HepG2 (cell line): Measurements from ENCODE around the gene PCYT2. TPM values are rescaled to one million over a fixed set of nuclear protein-coding genes. Genes with fewer than 3 reads are reported as not detected.

Experiments used
- HMG20A ChIP-seq: IDR thresholded peaks from 2 replicates; pipeline ENCODE4 v1.6.1; 2016; ENCODE audit warnings: borderline replicate concordance
- NFYB ChIP-seq: sonication (generic); formaldehyde crosslinking; IDR thresholded peaks from 2 replicates; pipeline ENCODE4 v1.4.0; 2020; ENCODE audit warnings: missing genetic modification reagents
- SP140L ChIP-seq: sonication (generic); formaldehyde crosslinking; IDR thresholded peaks from 2 replicates; pipeline ENCODE4 v1.4.0; 2020; ENCODE audit warnings: missing genetic modification reagents, borderline replicate concordance
- ZFY ChIP-seq: sonication (generic); formaldehyde crosslinking; IDR thresholded peaks from 2 replicates; pipeline ENCODE4 v1.4.0; 2020; ENCODE audit warnings: missing genetic modification reagents
- ZNF256 ChIP-seq: sonication (generic); formaldehyde crosslinking; conservative IDR thresholded peaks from 2 replicates; pipeline ENCODE4 v1.4.0; 2020; ENCODE audit warnings: missing genetic modification reagents
- ZNF274 ChIP-seq: sonication (generic); formaldehyde crosslinking; IDR thresholded peaks from 2 replicates; pipeline ENCODE4 v1.5.1; 2020; ENCODE audit warnings: mild to moderate bottlenecking, missing genetic modification reagents
- ZNF530 ChIP-seq: sonication (generic); formaldehyde crosslinking; IDR thresholded peaks from 2 replicates; pipeline ENCODE4 v1.5.0; 2020; ENCODE audit warnings: low read depth, mild to moderate bottlenecking, missing genetic modification reagents
- ZNF564 ChIP-seq: sonication (generic); formaldehyde crosslinking; IDR thresholded peaks from 2 replicates; pipeline ENCODE4 v1.8.1; 2023; ENCODE audit warnings: mild to moderate bottlenecking, missing genetic modification reagents
- ZNF75D ChIP-seq: sonication (generic); formaldehyde crosslinking; IDR thresholded peaks from 2 replicates; pipeline ENCODE4 v1.8.1; 2023; ENCODE audit warnings: missing genetic modification reagents, mild to moderate bottlenecking, borderline replicate concordance
- ZNF777 ChIP-seq: sonication (generic); formaldehyde crosslinking; IDR thresholded peaks from 2 replicates; pipeline ENCODE4 v1.4.0; 2020; ENCODE audit warnings: missing genetic modification reagents
- polyA plus RNA-seq, 8 experiments: library from polyadenylated mRNA; depleted of rRNA in 3 of 8; stranded (reverse) in 7 of 8; unstranded in 1 of 8; fragments of >200 nt; fragmentation: Illumina TruSeq in 4 of 8; extraction: Trizol in 4 of 8; gene quantifications; 2 replicates each; pipeline versions ENCODE4 v1.2.1 to v1.2.3, GENCODE V29; 2011 to 2016; ENCODE audit warnings: low read depth in 4 of 8, missing spikeins in 1 of 8, mixed read lengths in 1 of 8; ENCODE audit not compliant: insufficient read depth in 1 of 8
- total RNA-seq, 5 experiments: library from RNA; depleted of rRNA; stranded (reverse); fragments of >200 nt; fragmentation: Illumina TruSeq; extraction: Trizol; gene quantifications; 2 replicates each; pipeline ENCODE4 v1.2.3, GENCODE V29; 2016; ENCODE audit warnings: low read depth in 1 of 5
- TF ChIP-seq, protein P1 (sequence below): sonication (generic); formaldehyde crosslinking; IDR thresholded peaks from 2 replicates; pipeline ENCODE4 v1.4.0; 2020; ENCODE audit warnings: missing genetic modification reagents
- TF ChIP-seq, protein P2 (sequence below): sonication (generic); formaldehyde crosslinking; IDR thresholded peaks from 2 replicates; pipeline ENCODE4 v1.4.0; 2020; ENCODE audit warnings: missing genetic modification reagents, borderline replicate concordance
- TF ChIP-seq, protein P3 (sequence below): sonication (generic); formaldehyde crosslinking; IDR thresholded peaks from 2 replicates; pipeline ENCODE4 v1.4.0; 2020; ENCODE audit warnings: low read depth, mild to moderate bottlenecking, missing genetic modification reagents
- TF ChIP-seq, protein P4 (sequence below): sonication (generic); formaldehyde crosslinking; IDR thresholded peaks from 2 replicates; pipeline ENCODE4 v1.8.1; 2023; ENCODE audit warnings: mild to moderate bottlenecking, inconsistent platforms, moderate library complexity, missing genetic modification reagents, borderline replicate concordance
- TF ChIP-seq, protein P5 (sequence below): sonication (generic); formaldehyde crosslinking; IDR thresholded peaks from 2 replicates; pipeline ENCODE4 v1.4.0; 2020; ENCODE audit warnings: low read depth, missing genetic modification reagents
- TF ChIP-seq, protein P6 (sequence below): sonication (generic); formaldehyde crosslinking; IDR thresholded peaks from 2 replicates; pipeline ENCODE4 v1.5.1; 2020; ENCODE audit warnings: missing genetic modification reagents, mild to moderate bottlenecking, borderline replicate concordance

PCYT2 gene
- total and polyA plus RNA-seq, 2 of the 13 experiments (the other 11 are each of a cell fraction or from before 2014, with no cell fraction given): 147 to 297 TPM

DNA sequence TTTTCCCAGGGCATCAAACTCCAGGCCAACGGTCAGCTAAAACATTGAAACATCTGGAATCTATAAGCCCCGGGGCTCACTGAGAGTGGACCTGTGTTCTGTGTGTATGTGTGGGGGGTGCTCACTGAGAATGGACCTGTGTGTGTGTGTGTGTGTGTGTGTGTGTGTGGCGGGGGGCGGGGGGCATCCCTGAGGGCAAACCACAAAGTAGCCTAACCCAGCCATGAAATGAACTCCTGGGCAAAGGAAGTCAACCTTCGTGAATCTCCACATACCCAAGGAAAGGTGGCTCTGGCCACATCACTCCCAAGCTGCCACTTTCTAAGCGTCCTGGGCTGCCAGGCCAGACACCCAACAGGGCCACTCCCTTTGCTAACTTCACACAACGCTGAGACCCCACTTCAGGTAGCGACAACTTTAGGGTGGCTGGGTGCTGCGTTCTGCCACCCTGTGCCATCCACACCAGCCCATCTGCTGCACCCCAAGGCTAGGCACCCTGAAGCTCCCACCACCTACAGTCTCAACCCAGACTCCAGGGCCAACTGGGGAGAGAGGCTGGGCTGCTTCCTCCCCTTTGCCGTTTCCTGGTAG, 14.8 kb upstream of the PCYT2 start (continued):
- TF ChIP-seq SP140L (CRISPR knock-in tag): no peak
- TF ChIP-seq ZFY (CRISPR knock-in tag): no peak
- TF ChIP-seq, protein P1, sequence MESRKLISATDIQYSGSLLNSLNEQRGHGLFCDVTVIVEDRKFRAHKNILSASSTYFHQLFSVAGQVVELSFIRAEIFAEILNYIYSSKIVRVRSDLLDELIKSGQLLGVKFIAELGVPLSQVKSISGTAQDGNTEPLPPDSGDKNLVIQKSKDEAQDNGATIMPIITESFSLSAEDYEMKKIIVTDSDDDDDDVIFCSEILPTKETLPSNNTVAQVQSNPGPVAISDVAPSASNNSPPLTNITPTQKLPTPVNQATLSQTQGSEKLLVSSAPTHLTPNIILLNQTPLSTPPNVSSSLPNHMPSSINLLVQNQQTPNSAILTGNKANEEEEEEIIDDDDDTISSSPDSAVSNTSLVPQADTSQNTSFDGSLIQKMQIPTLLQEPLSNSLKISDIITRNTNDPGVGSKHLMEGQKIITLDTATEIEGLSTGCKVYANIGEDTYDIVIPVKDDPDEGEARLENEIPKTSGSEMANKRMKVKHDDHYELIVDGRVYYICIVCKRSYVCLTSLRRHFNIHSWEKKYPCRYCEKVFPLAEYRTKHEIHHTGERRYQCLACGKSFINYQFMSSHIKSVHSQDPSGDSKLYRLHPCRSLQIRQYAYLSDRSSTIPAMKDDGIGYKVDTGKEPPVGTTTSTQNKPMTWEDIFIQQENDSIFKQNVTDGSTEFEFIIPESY (CRISPR knock-in tag): no peak
- no peak for TF ChIP-seq NFYB (CRISPR knock-in tag)
- TF ChIP-seq, protein P2, sequence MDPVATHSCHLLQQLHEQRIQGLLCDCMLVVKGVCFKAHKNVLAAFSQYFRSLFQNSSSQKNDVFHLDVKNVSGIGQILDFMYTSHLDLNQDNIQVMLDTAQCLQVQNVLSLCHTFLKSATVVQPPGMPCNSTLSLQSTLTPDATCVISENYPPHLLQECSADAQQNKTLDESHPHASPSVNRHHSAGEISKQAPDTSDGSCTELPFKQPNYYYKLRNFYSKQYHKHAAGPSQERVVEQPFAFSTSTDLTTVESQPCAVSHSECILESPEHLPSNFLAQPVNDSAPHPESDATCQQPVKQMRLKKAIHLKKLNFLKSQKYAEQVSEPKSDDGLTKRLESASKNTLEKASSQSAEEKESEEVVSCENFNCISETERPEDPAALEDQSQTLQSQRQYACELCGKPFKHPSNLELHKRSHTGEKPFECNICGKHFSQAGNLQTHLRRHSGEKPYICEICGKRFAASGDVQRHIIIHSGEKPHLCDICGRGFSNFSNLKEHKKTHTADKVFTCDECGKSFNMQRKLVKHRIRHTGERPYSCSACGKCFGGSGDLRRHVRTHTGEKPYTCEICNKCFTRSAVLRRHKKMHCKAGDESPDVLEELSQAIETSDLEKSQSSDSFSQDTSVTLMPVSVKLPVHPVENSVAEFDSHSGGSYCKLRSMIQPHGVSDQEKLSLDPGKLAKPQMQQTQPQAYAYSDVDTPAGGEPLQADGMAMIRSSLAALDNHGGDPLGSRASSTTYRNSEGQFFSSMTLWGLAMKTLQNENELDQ (CRISPR knock-in tag): no peak
- TF ChIP-seq ZNF530 (CRISPR knock-in tag): no peak
- peak; percentile 84 for TF ChIP-seq ZNF274
- TF ChIP-seq, protein P3, sequence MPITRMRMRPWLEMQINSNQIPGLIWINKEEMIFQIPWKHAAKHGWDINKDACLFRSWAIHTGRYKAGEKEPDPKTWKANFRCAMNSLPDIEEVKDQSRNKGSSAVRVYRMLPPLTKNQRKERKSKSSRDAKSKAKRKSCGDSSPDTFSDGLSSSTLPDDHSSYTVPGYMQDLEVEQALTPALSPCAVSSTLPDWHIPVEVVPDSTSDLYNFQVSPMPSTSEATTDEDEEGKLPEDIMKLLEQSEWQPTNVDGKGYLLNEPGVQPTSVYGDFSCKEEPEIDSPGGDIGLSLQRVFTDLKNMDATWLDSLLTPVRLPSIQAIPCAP: no peak
- TF ChIP-seq, protein P4, sequence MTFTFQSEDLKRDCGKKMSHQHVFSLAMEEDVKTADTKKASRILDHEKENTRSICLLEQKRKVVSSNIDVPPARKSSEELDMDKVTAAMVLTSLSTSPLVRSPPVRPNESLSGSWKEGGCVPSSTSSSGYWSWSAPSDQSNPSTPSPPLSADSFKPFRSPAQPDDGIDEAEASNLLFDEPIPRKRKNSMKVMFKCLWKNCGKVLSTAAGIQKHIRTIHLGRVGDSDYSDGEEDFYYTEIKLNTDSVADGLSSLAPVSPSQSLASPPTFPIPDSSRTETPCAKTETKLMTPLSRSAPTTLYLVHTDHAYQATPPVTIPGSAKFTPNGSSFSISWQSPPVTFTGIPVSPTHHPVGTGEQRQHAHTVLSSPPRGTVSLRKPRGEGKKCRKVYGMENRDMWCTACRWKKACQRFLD: 0 out of 2 replicates have a peak, but pooled peaks have one; percentile 35
- TF ChIP-seq, protein P5, sequence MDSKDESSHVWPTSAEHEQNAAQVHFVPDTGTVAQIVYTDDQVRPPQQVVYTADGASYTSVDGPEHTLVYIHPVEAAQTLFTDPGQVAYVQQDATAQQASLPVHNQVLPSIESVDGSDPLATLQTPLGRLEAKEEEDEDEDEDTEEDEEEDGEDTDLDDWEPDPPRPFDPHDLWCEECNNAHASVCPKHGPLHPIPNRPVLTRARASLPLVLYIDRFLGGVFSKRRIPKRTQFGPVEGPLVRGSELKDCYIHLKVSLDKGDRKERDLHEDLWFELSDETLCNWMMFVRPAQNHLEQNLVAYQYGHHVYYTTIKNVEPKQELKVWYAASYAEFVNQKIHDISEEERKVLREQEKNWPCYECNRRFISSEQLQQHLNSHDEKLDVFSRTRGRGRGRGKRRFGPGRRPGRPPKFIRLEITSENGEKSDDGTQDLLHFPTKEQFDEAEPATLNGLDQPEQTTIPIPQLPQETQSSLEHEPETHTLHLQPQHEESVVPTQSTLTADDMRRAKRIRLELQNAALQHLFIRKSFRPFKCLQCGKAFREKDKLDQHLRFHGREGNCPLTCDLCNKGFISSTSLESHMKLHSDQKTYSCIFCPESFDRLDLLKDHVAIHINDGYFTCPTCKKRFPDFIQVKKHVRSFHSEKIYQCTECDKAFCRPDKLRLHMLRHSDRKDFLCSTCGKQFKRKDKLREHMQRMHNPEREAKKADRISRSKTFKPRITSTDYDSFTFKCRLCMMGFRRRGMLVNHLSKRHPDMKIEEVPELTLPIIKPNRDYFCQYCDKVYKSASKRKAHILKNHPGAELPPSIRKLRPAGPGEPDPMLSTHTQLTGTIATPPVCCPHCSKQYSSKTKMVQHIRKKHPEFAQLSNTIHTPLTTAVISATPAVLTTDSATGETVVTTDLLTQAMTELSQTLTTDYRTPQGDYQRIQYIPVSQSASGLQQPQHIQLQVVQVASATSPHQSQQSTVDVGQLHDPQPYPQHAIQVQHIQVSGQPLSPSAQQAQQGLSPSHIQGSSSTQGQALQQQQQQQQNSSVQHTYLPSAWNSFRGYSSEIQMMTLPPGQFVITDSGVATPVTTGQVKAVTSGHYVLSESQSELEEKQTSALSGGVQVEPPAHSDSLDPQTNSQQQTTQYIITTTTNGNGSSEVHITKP (CRISPR knock-in tag): no peak
- TF ChIP-seq, protein P6, sequence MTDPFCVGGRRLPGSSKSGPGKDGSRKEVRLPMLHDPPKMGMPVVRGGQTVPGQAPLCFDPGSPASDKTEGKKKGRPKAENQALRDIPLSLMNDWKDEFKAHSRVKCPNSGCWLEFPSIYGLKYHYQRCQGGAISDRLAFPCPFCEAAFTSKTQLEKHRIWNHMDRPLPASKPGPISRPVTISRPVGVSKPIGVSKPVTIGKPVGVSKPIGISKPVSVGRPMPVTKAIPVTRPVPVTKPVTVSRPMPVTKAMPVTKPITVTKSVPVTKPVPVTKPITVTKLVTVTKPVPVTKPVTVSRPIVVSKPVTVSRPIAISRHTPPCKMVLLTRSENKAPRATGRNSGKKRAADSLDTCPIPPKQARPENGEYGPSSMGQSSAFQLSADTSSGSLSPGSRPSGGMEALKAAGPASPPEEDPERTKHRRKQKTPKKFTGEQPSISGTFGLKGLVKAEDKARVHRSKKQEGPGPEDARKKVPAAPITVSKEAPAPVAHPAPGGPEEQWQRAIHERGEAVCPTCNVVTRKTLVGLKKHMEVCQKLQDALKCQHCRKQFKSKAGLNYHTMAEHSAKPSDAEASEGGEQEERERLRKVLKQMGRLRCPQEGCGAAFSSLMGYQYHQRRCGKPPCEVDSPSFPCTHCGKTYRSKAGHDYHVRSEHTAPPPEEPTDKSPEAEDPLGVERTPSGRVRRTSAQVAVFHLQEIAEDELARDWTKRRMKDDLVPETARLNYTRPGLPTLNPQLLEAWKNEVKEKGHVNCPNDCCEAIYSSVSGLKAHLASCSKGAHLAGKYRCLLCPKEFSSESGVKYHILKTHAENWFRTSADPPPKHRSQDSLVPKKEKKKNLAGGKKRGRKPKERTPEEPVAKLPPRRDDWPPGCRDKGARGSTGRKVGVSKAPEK (CRISPR knock-in tag): no peak
- no peak for TF ChIP-seq HMG20A
- TF ChIP-seq ZNF777 (CRISPR knock-in tag): no peak
- no peak for TF ChIP-seq ZNF564 (CRISPR knock-in tag)
- TF ChIP-seq ZNF256 (CRISPR knock-in tag): no peak
- TF ChIP-seq ZNF75D (CRISPR knock-in tag): no peak
